ENCODE results near the gene PEX16.
"Not testable (repeated sequence)": the region's sequence is repeated elsewhere in the genome, so short reads cannot be mapped to it uniquely, and the experiment has no call there.

Gene PEX16

DNA sequence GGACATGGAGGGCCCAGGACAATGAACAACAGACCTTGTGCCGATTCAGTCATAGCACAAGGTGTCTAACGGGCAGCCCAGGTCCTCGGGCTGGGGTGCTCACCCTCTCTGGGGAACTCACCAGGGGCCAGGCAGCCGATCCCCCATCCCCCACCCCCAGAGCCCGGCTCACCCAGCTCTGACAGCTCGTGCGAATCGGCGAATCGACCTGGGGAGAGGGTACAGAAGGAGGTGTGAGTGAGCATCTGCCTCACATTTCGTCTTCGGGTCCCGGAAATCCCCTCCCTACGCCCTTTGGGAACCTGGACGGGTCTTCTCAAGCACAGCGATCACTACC, 423 bp downstream of the PEX16 start:
- peak overlapping the region; percentile 89 for H3K4me3 Mint-ChIP-seq
- no peaks in the 10 kb centered on the region for H3K27me3 Mint-ChIP-seq
- H3K4me1 Mint-ChIP-seq: peaks cover 39% of the 10 kb centered on the region
- H3K36me3 Mint-ChIP-seq: peaks cover 9% of the 10 kb centered on the region
- H3K9me3 Mint-ChIP-seq: no peaks in the 10 kb centered on the region
- peak overlapping the region; percentile 88 for H3K27ac Mint-ChIP-seq
- no peak for DNase-seq (ENCODE audit: low spot score in 2 of 2)
- ATAC-seq (ENCODE audit: low read depth): peak; percentile 1

DNA sequence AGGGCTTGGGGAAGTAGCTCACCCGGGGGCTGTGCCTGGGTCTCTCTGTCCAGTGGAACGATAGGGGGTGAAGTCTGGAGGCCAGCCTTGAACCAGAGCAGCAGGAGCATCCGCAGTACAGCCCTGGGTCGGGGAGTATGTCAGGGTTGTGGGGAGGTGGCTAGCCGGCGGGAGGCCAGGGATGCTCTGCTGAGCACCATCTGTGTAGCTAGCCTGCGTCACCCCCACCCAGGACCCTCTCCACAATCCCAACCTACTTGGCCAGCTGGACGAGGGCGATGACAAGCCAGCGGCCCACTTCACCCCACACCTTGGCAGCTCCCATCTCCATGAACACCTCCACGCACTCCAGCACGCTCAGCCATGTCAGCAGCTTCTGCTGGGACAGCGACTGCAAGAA, 2.2 kb downstream of the PEX16 start:
- H3K4me3 Mint-ChIP-seq: no peak overlapping the region
- no peaks in the 10 kb centered on the region for H3K9me3 Mint-ChIP-seq
- H3K4me1 Mint-ChIP-seq: peaks cover 31% of the 10 kb centered on the region
- no peak overlapping the region for H3K27ac Mint-ChIP-seq
- H3K27me3 Mint-ChIP-seq: no peaks in the 10 kb centered on the region
- peaks cover 22% of the 10 kb centered on the region for H3K36me3 Mint-ChIP-seq
- ATAC-seq (ENCODE audit: low read depth) (no peak), DNase-seq (ENCODE audit: low spot score in 2 of 2) (no peak)

DNA sequence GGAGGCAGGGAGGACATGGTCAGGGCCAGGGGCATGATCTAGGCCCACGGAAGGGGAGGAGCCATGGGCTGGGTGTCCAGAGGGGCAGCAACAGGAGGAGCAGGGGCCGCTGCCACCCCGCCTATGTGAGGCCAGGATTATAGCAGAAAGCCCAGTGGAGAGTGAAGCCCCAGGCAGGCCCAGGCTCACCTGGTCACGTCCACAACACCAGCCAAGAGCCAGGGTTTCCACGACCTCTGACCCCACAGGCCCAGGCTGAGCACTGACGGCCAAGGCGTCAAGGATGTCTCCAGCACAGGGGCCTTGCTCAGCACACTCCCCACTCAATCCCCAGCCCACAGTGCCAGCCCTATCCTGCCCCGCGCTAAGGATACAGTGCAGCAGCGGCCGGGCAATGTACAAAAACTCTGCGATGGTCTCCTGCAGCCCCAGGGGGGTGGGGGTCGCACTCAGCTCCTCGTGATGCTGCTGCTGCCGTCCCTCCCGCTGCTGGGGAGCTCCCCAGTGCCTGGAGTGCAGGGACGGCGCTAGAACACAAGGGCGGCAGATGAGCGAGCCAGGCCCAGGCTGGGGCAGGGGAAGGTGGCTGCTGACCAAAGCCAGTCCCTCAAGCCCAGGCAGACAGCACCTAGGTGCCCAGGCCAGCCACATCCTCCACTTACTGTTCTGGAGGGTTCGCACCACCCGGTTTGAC, 3.6 kb downstream of the PEX16 start:
- no peak overlapping the region for H3K27ac Mint-ChIP-seq
- H3K36me3 Mint-ChIP-seq: peaks cover 28% of the 10 kb centered on the region
- no peak overlapping the region for H3K4me3 Mint-ChIP-seq
- no peaks in the 10 kb centered on the region for H3K9me3 Mint-ChIP-seq
- no peak for DNase-seq (ENCODE audit: low spot score in 2 of 2)
- no peaks in the 10 kb centered on the region for H3K27me3 Mint-ChIP-seq
- no peak for ATAC-seq (ENCODE audit: low read depth)
- H3K4me1 Mint-ChIP-seq: peaks cover 18% of the 10 kb centered on the region

DNA sequence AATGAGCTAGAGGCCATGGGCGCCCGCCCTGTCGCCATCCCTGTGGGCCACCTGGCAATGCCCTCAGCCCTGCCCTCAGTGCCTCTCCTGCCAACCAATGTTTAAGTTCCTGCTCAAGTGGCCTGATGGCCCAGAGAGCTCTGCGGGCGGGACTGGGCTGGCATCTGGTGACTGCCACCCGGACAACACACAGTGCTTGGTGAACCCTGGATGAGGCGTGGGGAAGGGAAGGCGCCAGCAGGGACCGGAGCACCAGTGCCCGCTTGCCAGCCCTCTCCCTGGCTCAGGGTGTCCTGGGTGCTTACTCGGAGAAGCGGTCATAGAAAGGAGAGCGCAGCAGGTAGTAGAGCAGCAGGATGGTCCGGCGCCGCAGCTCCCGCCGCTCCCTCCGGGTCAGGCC, 4.2 kb downstream of the PEX16 start:
- Mint-ChIP-seq H3K27me3 (no peaks in the 10 kb centered on the region), H3K4me1 (peaks cover 15% of the 10 kb centered on the region), H3K27ac (no peak overlapping the region), H3K4me3 (no peak overlapping the region), H3K9me3 (no peaks in the 10 kb centered on the region), H3K36me3 (peaks cover 28% of the 10 kb centered on the region)
- ATAC-seq (ENCODE audit: low read depth) (no peak), DNase-seq (ENCODE audit: low spot score in 2 of 2) (no peak)

DNA sequence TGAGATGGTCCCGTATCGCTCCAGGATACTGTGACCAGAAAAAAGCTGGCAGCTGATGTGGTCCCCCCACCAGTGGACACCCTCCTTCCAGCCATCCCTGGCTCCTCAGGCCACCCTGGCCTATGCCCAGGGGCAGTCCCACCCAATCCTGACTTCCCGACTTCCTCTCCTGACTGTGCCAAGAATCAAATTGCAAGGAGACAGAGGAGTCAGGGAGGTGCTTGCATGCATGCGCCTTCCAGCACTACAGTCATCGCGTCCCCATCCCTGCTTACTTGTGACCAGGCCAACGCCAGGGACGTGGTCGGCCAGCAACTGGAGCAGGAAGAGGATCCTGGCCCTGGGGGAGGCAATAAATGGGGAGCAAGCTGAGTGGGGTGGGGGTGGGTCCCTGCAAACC, 7.1 kb downstream of the PEX16 start:
- no peak overlapping the region for H3K27ac Mint-ChIP-seq
- no peak for ATAC-seq (ENCODE audit: low read depth)
- H3K27me3 Mint-ChIP-seq: no peaks in the 10 kb centered on the region
- DNase-seq (ENCODE audit: low spot score in 2 of 2): no peak
- H3K36me3 Mint-ChIP-seq: peaks cover 28% of the 10 kb centered on the region
- peaks cover 15% of the 10 kb centered on the region for H3K4me1 Mint-ChIP-seq
- no peak overlapping the region for H3K4me3 Mint-ChIP-seq
- no peaks in the 10 kb centered on the region for H3K9me3 Mint-ChIP-seq

DNA sequence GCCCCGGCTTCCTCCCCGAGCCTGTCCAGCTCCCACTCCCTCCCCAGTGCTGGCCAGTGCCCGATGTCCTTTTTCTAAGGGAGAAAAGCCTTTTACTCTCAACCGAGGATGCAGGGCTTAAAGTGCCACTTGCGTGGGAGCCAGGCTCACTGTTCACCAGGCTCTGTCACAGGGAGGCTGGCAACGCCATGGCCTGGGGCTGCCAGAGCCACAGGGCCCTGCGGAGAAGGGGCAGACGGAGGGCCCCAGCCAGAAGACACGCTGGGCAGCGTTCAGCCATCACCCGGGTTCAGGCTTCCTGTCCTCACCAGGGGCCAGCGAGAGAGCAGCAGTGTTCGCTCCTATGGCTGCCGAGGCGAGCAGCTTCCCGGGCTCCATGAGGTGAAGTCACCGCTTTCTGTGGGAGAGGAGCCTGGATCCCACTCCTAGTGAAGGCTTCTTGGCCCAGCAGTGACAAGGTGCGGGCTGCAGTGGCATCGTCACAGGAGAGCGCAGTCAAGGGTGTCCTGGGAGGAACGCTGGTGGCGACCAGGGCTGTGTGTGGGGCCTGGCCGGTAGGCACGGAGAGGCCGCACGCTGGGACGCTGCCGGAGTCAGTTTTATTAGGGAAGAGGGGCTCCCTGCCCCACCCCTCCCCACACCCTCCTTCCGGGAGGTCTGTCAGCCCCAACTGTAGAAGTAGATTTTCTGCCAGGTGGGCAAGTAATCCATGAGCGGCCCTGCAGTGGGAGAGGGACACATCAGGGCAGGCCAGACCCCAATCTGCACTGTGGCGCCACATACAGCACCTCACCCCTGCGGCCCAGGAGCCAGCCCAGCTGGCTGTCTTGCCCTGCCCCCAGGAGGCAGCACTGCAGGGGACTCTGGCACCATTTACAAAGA, 7.8 kb downstream of the PEX16 start:
- no peaks in the 10 kb centered on the region for H3K27me3 Mint-ChIP-seq
- H3K27ac Mint-ChIP-seq: no peak overlapping the region
- ATAC-seq (ENCODE audit: low read depth) (no peak), DNase-seq (ENCODE audit: low spot score in 2 of 2) (no peak)
- H3K4me1 Mint-ChIP-seq: peaks cover 15% of the 10 kb centered on the region
- H3K36me3 Mint-ChIP-seq: peaks cover 26% of the 10 kb centered on the region
- H3K4me3 Mint-ChIP-seq: no peak overlapping the region
- no peaks in the 10 kb centered on the region for H3K9me3 Mint-ChIP-seq

DNA sequence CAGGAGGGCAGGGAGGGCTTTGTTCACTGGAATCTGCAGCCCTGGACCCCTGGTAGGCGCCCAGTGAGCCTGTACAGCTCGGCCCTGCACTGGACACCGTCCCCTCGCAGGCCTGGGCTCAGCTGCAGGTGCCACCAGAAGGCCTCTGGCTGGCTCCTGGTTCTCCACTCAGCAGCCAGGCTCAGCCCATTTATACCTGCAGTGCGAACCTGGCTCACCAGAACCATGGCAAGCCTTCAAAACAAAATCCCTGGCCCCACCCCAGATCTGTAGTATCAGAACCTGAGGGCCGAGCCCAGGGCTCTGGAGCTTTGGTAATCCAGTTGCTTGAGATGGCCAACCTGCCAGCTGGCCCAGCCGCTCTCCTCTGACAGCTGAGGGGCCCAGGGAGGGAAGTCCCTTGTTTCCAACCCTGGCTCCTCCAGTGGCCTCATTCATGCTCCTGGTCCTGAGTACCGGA, 9.7 kb downstream of the PEX16 start:
- peaks cover 12% of the 10 kb centered on the region for H3K4me1 Mint-ChIP-seq
- ATAC-seq (ENCODE audit: low read depth): no peak

DNA sequence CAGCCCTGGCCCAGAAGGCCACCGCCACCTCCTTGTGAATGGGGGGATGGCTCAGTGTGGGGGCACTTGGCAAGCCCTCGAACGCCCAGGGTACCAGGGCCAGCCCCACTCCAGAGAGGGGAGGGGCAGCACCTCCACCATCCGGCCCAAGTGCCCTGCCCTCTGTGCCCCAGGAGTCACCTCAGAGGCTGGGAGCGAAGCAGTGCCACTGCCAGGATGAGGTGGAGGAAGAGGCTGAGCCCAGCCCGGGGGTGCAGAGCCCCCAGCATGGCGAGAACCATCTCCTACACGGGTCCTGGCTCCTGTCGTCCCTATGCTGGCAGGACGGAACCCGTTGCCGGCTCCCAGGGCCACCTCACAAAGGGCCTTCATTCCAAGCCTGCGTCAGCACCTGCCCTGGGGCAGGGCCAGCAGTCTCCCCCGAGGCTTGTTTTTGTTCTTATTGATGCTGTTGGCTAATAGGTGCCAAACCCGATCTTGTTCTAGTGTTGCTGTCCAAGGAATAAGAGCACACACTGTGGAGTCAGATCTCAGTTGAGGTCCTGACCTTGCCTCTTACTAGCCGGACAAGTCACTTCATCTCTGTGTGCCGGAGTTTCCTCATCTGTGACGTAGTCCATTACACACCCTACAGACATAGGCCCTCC, 10.6 kb downstream of the PEX16 start, which contains the start of gene FREY1:
TSS of gene FREY1 (minus strand) at position 307 of the 647 bp plus-strand sequence. CDS start at position 281, 26 bp downstream.
- Mint-ChIP-seq H3K36me3 (peaks cover 19% of the 10 kb centered on the region), H3K4me1 (peaks cover 12% of the 10 kb centered on the region), H3K27ac (peak within 1 kb of the TSS; percentile 35), H3K27me3 (no peaks in the 10 kb centered on the region), H3K4me3 (no peak within 1 kb of the TSS), H3K9me3 (no peaks in the 10 kb centered on the region)
- ATAC-seq (ENCODE audit: low read depth): no peak
- no peak for DNase-seq (ENCODE audit: low spot score in 2 of 2)

More for the DNA sequence above, 9.7 kb downstream of the PEX16 start:
- Mint-ChIP-seq H3K36me3 (peaks cover 19% of the 10 kb centered on the region), H3K27ac (no peak overlapping the region), H3K27me3 (no peaks in the 10 kb centered on the region), H3K9me3 (no peaks in the 10 kb centered on the region), H3K4me3 (no peak overlapping the region)
- DNase-seq (ENCODE audit: low spot score in 2 of 2): no peak

DNA sequence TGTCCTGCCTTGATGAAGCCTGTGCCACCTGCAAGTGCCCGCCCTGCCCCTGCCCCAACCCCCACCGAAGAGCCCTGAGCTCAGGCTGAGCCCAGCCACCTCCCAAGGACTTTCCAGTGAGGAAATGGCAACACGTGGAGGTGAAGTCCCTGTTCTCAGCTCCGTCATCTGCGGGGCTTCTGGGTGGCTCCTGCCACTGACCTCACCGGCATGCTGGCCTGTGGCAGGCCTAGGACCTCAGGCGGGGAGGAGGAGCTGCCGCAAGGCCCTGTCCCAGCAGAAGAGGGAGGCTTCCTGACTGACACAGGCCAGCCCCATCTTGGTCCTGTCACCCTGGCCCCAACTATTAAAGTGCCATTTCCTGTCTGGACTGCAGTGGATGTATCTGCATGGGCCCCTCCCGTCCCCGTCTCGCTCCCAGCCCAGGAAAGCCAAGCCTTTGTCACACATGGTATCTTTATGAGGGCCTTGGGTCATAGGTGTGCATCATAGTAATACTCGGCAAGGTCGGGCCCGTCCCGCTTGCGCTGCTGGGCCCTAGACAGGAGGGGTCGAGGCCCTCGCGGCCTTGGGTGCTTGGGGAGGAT, 11.5 kb downstream of the PEX16 start:
- DNase-seq (ENCODE audit: low spot score in 2 of 2) (no peak), ATAC-seq (ENCODE audit: low read depth) (peak; percentile 23)
- Mint-ChIP-seq H3K36me3 (peaks cover 12% of the 10 kb centered on the region), H3K4me3 (no peak overlapping the region), H3K27ac (no peak overlapping the region), H3K4me1 (peaks cover 14% of the 10 kb centered on the region), H3K9me3 (no peaks in the 10 kb centered on the region), H3K27me3 (no peaks in the 10 kb centered on the region)

DNA sequence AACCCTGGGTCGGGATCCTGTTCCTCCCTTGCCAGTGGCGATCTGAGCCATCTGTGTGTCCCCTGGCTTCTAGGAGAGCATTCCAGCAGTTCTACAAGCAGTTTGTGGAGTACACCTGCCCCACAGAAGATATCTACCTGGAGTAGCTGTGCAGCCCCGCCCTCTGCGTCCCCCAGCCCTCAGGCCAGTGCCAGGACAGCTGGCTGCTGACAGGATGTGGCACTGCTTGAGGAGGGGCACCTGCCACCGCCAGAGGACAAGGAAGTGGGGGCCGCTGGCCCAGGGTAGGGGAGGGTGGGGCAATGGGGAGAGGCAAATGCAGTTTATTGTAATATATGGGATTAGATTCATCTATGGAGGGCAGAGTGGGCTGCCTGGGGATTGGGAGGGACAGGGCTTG, 12.1 kb downstream of the PEX16 start:
- ATAC-seq (ENCODE audit: low read depth): peak; percentile 23
- H3K9me3 Mint-ChIP-seq; DNase-seq (ENCODE audit: low spot score in 2 of 2); H3K27me3 Mint-ChIP-seq; H3K4me3 Mint-ChIP-seq; H3K36me3 Mint-ChIP-seq; H3K27ac Mint-ChIP-seq: not testable (repeated sequence)
- peaks cover 16% of the 10 kb centered on the region for H3K4me1 Mint-ChIP-seq

DNA sequence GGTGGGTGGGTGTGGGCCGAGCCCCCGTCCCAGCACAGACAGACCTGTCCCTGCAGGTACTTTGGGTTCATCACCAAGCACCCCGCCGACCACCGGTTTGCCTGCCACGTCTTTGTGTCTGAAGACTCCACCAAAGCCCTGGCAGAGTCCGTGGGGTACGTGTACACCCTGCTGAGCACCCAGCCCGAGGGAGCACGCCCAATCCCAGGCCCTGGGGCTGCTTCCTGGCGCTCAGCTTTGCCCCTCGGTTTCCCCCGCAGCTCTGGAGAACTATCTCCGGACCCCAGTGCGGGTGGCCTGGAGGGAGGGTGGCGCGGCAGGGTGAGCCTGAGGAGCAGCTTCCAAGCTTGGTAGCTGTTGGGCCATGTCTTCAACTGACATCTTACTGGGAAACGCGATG, 12.6 kb downstream of the PEX16 start:
- Mint-ChIP-seq H3K4me3 (no peak overlapping the region), H3K36me3 (peaks cover 6% of the 10 kb centered on the region), H3K27ac (no peak overlapping the region), H3K4me1 (peaks cover 18% of the 10 kb centered on the region), H3K27me3 (peaks cover 3% of the 10 kb centered on the region), H3K9me3 (no peaks in the 10 kb centered on the region)
- DNase-seq (ENCODE audit: low spot score in 2 of 2) (no peak), ATAC-seq (ENCODE audit: low read depth) (no peak)

DNA sequence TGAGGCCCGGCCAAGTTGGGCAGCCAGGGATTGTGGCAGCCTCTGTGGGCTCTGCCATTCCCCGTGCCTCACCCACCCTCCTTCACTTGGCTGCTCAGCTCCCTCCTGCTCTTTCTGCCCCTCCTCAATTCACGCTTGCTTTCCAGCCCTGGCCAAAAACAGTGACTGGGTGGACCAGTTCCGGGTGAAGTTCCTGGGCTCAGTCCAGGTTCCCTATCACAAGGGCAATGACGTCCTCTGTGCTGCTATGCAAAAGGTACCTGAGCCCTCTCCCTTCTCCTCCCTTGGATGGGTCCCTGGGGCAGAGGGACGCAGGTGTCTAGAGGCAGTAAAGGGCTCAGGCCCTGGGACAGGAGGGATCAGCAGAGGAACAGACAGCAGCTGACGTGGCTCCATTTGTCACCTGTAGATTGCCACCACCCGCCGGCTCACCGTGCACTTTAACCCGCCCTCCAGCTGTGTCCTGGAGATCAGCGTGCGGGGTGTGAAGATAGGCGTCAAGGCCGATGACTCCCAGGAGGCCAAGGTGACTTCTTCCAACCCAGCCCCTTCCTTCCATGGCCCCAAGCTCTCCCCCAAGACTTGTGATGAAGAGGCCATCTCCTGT, 13.3 kb downstream of the PEX16 start:
- Mint-ChIP-seq H3K4me1 (peaks cover 18% of the 10 kb centered on the region), H3K27me3 (peaks cover 3% of the 10 kb centered on the region), H3K36me3 (peaks cover 2% of the 10 kb centered on the region), H3K4me3 (no peak overlapping the region), H3K9me3 (no peaks in the 10 kb centered on the region), H3K27ac (peak overlapping the region; percentile 4)
- no peak for ATAC-seq (ENCODE audit: low read depth)
- no peak for DNase-seq (ENCODE audit: low spot score in 2 of 2)

DNA sequence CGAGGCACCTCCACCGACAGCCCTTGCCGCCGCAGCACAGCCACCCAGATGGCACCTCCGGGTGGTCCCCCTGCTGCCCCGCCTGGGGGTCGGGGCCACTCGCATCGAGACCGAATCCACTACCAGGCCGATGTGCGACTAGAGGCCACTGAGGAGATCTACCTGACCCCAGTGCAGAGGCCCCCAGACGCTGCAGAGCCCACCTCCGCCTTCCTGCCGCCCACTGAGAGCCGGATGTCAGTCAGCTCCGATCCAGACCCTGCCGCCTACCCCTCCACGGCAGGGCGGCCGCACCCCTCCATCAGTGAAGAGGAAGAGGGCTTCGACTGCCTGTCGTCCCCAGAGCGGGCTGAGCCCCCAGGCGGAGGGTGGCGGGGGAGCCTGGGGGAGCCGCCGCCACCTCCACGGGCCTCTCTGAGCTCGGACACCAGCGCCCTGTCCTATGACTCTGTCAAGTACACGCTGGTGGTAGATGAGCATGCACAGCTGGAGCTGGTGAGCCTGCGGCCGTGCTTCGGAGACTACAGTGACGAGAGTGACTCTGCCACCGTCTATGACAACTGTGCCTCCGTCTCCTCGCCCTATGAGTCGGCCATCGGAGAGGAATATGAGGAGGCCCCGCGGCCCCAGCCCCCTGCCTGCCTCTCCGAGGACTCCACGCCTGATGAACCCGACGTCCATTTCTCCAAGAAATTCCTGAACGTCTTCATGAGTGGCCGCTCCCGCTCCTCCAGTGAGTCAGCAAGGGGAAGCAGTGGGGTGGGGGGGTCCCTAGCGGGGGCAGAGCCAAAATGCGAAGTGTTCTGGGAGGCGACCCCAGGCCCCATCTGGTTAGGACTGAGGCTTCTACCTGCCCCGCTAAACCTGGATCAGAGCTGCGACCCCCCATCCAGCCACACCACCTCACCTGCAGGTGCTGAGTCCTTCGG, 15.0 kb downstream of the PEX16 start:
- H3K9me3 Mint-ChIP-seq: no peaks in the 10 kb centered on the region
- H3K27ac Mint-ChIP-seq: peak overlapping the region; percentile 62
- H3K4me3 Mint-ChIP-seq: no peak overlapping the region
- DNase-seq (ENCODE audit: low spot score in 2 of 2) (no peak), ATAC-seq (ENCODE audit: low read depth) (no peak)
- H3K4me1 Mint-ChIP-seq: peaks cover 14% of the 10 kb centered on the region
- no peaks in the 10 kb centered on the region for H3K36me3 Mint-ChIP-seq
- peaks cover 6% of the 10 kb centered on the region for H3K27me3 Mint-ChIP-seq
